ENCODE data around the gene MAML3.

Gene MAML3

GRCh38 chr4:139840773-139841172 is 313.2 kb downstream of the MAML3 start:
- DNase-seq (ENCODE audit: low read depth), result no peak

GRCh38 chr4:139839403-139840031 is 314.5 kb downstream of the MAML3 start:
- DNase-seq (ENCODE audit: low read depth), result no peak

- DNase-seq (ENCODE audit: low read depth), result no peak
Observed at GRCh38 chr4:139838811-139839210, 315.2 kb downstream of the MAML3 start.

GRCh38 chr4:139834981-139835391 is 319.0 kb downstream of the MAML3 start:
- DNase-seq (ENCODE audit: low read depth), result no peak

- no peak for DNase-seq (ENCODE audit: low read depth)
Observed at GRCh38 chr4:139834226-139834662, 319.7 kb downstream of the MAML3 start.

GRCh38 chr4:139833151-139833910 is 320.7 kb downstream of the MAML3 start:
- DNase-seq (ENCODE audit: low read depth), result no peak

- no peak for DNase-seq (ENCODE audit: low read depth)
Observed at GRCh38 chr4:139828966-139829664, 324.9 kb downstream of the MAML3 start.

GRCh38 chr4:139826426-139826825 is 327.6 kb downstream of the MAML3 start:
- DNase-seq (ENCODE audit: low read depth), result no peak

- DNase-seq (ENCODE audit: low read depth), result no peak
Observed at GRCh38 chr4:139825523-139826014, 328.4 kb downstream of the MAML3 start.

GRCh38 chr4:139824882-139825522 is 329.0 kb downstream of the MAML3 start:
- no peak for DNase-seq (ENCODE audit: low read depth)

GRCh38 chr4:139823746-139824145 is 330.2 kb downstream of the MAML3 start:
- DNase-seq (ENCODE audit: low read depth), result no peak

GRCh38 chr4:139823345-139823744 is 330.6 kb downstream of the MAML3 start:
- no peak for DNase-seq (ENCODE audit: low read depth)

- no peak for DNase-seq (ENCODE audit: low read depth)
Observed at GRCh38 chr4:139822391-139822790, 331.6 kb downstream of the MAML3 start.

- DNase-seq (ENCODE audit: low read depth), result no peak
Observed at GRCh38 chr4:139819082-139819481, 334.9 kb downstream of the MAML3 start.

- no peak for DNase-seq (ENCODE audit: low read depth)
Observed at GRCh38 chr4:139817657-139818452, 336.1 kb downstream of the MAML3 start.

- no peak for DNase-seq (ENCODE audit: low read depth)
Observed at GRCh38 chr4:139816856-139817255, 337.1 kb downstream of the MAML3 start.

- no peak for DNase-seq (ENCODE audit: low read depth)
Observed at GRCh38 chr4:139815778-139816601, 338.0 kb downstream of the MAML3 start.

- no peak for DNase-seq (ENCODE audit: low read depth)
Observed at GRCh38 chr4:139814323-139815015, 339.5 kb downstream of the MAML3 start.

GRCh38 chr4:139813881-139814280 is 340.1 kb downstream of the MAML3 start:
- no peak for DNase-seq (ENCODE audit: low read depth)

GRCh38 chr4:139810710-139811109 is 343.3 kb downstream of the MAML3 start:
- no peak for DNase-seq (ENCODE audit: low read depth)
